Hippocampal formation (tissue), 2 donors: Measurements from ENCODE around the gene PRSS37.
A peak's percentile ranks its signal among the peaks of the same experiment; 100 is the strongest.
"Not testable (repeated sequence)": the region's sequence is repeated elsewhere in the genome, so short reads cannot be mapped to it uniquely, and the experiment has no call there.

Experiments
- DNase-seq, 2 donors: peaks; one replicate each; lab custom pipeline; 2025; lab: John Stamatoyannopoulos, UW

PRSS37 gene

GRCh38 chr7:141841385-141841784, at the start of gene PRSS37:
TSS of gene PRSS37 (minus strand) at chr7:141841485. CDS start at chr7:141841049, 436 bp downstream.
- DNase-seq, result no peak

GRCh38 chr7:141889321-141889720, 48.0 kb upstream of the PRSS37 start:
- DNase-seq, result no peak

GRCh38 chr7:141884539-141885225, 43.4 kb upstream of the PRSS37 start:
- no peak for DNase-seq

GRCh38 chr7:141880960-141881359, 39.7 kb upstream of the PRSS37 start:
- DNase-seq, result no peak

GRCh38 chr7:141877365-141877764, 36.1 kb upstream of the PRSS37 start:
- DNase-seq, result no peak

- no peak for DNase-seq
These were observed 35.1 kb upstream of the PRSS37 start for GRCh38 chr7:141876371-141876770.

GRCh38 chr7:141875453-141875852, 34.2 kb upstream of the PRSS37 start:
- no peak for DNase-seq

GRCh38 chr7:141874787-141875186, 33.5 kb upstream of the PRSS37 start:
- no peak for DNase-seq

- no peak for DNase-seq
These were observed 31.6 kb upstream of the PRSS37 start for GRCh38 chr7:141872931-141873330.

GRCh38 chr7:141866974-141867373, 25.7 kb upstream of the PRSS37 start:
- DNase-seq, result no peak

GRCh38 chr7:141864765-141865447, 23.6 kb upstream of the PRSS37 start:
- no peak for DNase-seq

- no peak for DNase-seq
These were observed 18.9 kb upstream of the PRSS37 start for GRCh38 chr7:141860207-141860606.

- DNase-seq, result no peak
These were observed 6.7 kb upstream of the PRSS37 start for GRCh38 chr7:141847996-141848395.

GRCh38 chr7:141844256-141844655, 3.0 kb upstream of the PRSS37 start:
- DNase-seq, result peak in 1 of 2 donors; percentile 8

- no peak for DNase-seq
These were observed 1.6 kb upstream of the PRSS37 start for GRCh38 chr7:141842904-141843303.

GRCh38 chr7:141840708-141841107, 577 bp downstream of the PRSS37 start:
- DNase-seq, result no peak

GRCh38 chr7:141839256-141839655, 2.0 kb downstream of the PRSS37 start:
- no peak for DNase-seq

GRCh38 chr7:141838581-141838980, 2.7 kb downstream of the PRSS37 start:
- DNase-seq, result no peak

GRCh38 chr7:141837683-141838082, 3.6 kb downstream of the PRSS37 start:
- no peak for DNase-seq

- DNase-seq, result not testable (repeated sequence)
These were observed 18.9 kb downstream of the PRSS37 start for GRCh38 chr7:141822432-141822831.

GRCh38 chr7:141820067-141820466, 21.2 kb downstream of the PRSS37 start:
- no peak for DNase-seq

- no peak for DNase-seq
These were observed 48.8 kb downstream of the PRSS37 start for GRCh38 chr7:141792526-141792925.

GRCh38 chr7:141789917-141790316, 51.4 kb downstream of the PRSS37 start, which contains the start of gene TAS2R5:
TSS of gene TAS2R5 (plus strand) at chr7:141790217. CDS start at chr7:141790362, 145 bp downstream.
- no peak for DNase-seq
